GM06990 (cell line): ENCODE results near the gene KCNIP1.

ENCODE experiments used
- DNase-seq: peaks from one replicate; pipeline ENCODE4 v3.0.0-alpha.2; 2011; ENCODE audit not compliant: insufficient read length; ENCODE audit errors: extremely low read depth
- H3K27me3 ChIP-seq: replicated peaks from 2 replicates; pipeline ENCODE4 v1.6.0; 2011; ENCODE audit warnings: low read length; ENCODE audit not compliant: control insufficient read depth, insufficient read depth
- H3K36me3 ChIP-seq: 2 replicates; pipeline ENCODE4 v1.5.1; 2011; ENCODE audit warnings: low read length; ENCODE audit not compliant: control insufficient read depth, insufficient read depth
- H3K4me3 ChIP-seq: replicated peaks from 2 replicates; pipeline ENCODE4 v1.5.1; 2011; ENCODE audit warnings: low read depth, mild to moderate bottlenecking, control low read depth, low read length
- TF ChIP-seq, protein P1 (sequence below): IDR thresholded peaks from 2 replicates; pipeline ENCODE4 v1.5.1; 2011; ENCODE audit warnings: low read length, control low read depth, mild to moderate bottlenecking, inconsistent platforms; ENCODE audit not compliant: insufficient read depth, poor library complexity, severe bottlenecking

Gene KCNIP1

DNA sequence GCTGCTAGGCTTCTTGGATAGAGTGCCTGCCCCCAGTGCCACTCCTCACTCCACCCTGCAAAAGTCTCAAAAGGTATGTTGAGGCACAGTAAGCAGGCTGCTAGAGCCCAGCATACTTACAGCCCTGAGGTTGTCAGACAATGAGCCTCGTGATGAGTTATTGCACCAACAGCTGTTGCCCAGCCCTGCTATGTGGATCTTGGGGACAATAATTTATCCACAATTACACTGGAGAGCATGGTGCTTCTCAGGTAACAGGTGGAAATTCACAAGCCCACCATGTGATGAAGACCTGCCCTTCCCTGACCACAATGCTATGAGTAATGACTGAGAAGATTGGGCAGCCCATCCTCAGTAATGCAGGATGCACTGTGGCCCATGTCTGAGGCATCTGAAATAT lies 36.5 kb downstream of the KCNIP1 start:
- no peak for DNase-seq
- peaks cover 1% of the 10 kb centered on the region; the same call in 1 of the 2 replicates for H3K27me3 ChIP-seq
- H3K36me3 ChIP-seq = no peaks in the 10 kb centered on the region
- TF ChIP-seq, protein P1, sequence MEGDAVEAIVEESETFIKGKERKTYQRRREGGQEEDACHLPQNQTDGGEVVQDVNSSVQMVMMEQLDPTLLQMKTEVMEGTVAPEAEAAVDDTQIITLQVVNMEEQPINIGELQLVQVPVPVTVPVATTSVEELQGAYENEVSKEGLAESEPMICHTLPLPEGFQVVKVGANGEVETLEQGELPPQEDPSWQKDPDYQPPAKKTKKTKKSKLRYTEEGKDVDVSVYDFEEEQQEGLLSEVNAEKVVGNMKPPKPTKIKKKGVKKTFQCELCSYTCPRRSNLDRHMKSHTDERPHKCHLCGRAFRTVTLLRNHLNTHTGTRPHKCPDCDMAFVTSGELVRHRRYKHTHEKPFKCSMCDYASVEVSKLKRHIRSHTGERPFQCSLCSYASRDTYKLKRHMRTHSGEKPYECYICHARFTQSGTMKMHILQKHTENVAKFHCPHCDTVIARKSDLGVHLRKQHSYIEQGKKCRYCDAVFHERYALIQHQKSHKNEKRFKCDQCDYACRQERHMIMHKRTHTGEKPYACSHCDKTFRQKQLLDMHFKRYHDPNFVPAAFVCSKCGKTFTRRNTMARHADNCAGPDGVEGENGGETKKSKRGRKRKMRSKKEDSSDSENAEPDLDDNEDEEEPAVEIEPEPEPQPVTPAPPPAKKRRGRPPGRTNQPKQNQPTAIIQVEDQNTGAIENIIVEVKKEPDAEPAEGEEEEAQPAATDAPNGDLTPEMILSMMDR = no peak
- H3K4me3 ChIP-seq = no peak overlapping the region

DNA sequence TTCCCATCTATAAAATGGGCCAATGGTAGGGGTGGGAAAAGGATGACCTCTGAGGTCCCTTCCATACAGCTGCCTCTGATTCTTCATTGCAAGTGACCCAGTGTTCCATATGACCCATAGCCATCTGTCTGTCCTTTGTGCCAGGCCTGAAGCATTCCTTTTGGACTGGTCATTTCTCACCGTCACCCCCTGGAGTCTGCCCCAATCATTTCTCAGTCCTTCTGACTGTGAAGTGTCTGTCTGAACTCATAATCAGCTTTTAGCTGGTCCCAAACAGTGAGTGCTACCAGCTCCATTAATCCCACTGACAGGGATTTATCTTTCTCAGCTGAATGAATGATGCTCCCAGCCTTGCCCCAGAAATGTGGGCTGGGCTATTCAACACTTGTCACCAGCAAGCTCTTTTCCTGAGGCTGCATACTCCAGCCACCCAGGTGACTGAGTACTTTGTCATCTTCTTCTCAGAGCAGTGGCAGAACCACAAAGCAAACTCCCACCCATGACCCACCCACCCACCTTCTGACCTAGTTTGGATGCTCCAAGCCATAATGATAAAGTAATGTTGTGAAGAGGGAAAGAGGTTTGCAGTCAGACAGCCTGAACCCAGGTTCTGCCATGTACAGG lies 37.4 kb downstream of the KCNIP1 start:
- H3K36me3 ChIP-seq = no peaks in the 10 kb centered on the region
- TF ChIP-seq, protein P1 = no peak
- no peak overlapping the region for H3K4me3 ChIP-seq
- DNase-seq = no peak
- H3K27me3 ChIP-seq = peaks cover 1% of the 10 kb centered on the region; the same call in 1 of the 2 replicates

DNA sequence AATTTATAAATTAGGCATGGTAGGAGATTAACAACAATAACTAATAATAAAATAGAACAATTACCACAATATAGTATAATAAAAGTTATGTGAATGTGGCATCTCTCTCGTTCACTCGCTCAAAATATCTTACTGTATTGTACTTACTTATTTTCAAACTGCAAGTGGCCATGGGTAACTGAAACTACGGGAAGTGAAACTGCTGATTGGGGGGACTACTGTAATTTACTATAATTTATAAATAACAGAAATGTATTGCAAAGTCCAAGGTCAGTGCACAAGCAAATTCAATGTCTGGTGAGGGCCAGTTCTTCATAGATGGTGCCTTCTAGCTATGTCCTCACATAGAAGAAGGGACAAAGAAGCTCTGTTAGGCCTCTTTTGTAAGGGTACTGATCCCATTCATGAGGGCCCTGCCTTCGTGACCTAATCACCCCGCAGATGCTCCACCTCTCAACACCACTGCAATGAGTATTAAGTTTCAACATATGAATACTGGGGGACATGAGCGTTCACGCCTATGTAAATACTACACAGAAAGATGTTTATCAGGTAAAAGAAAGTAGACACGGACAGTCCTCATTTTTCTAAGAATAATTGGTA lies 39.0 kb downstream of the KCNIP1 start:
- no peak overlapping the region for H3K4me3 ChIP-seq
- peaks cover 1% of the 10 kb centered on the region; the same call in 1 of the 2 replicates for H3K27me3 ChIP-seq
- no peaks in the 10 kb centered on the region for H3K36me3 ChIP-seq
- TF ChIP-seq, protein P1 = no peak
- DNase-seq = no peak

DNA sequence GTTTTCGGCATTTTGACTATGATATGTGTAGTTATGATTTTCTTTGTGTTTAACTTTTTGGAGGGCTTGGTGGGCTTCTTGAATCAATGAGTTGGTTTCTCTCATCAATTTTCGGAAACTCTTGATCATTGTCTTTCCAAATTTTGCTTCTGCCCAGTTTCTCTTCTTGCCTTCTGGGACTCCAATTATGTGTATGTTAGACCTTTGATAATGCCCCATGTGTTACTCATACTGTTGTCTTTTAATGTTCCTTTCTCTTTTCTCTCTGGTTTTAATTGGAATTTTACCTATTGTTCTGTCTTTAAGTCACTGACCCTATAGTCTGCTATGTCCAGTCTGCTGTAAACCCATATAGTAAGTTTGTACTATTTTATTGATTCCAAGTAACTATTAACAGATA lies 41.5 kb downstream of the KCNIP1 start:
- Histone ChIP-seq H3K4me3 (no peak overlapping the region), H3K36me3 (no peaks in the 10 kb centered on the region), H3K27me3 (no peaks in the 10 kb centered on the region)
- DNase-seq = no peak
- TF ChIP-seq, protein P1 = no peak

DNA sequence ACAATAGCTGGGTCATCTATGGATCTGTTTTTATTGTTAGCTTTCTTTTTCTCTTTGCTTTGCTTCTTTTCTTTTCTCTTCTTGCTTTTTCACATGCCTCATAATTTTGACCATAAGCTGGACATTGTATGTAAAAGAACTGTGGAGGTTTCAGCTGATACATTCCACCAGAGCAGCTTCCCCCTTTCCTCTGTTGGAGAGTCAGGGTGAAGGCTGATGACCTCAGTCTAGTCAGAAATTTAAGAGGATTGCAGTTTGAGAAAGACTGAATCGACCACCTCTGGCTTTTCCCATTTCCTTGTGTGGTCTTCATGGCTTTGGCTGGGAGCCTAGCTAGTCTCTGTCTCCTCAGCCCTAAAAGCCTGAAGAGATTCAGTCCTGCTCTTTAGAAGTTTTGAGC lies 42.0 kb downstream of the KCNIP1 start:
- no peak for DNase-seq
- Histone ChIP-seq H3K36me3 (no peaks in the 10 kb centered on the region), H3K4me3 (no peak overlapping the region), H3K27me3 (no peaks in the 10 kb centered on the region)
- TF ChIP-seq, protein P1 = no peak
